ENCODE results near the gene SLC9A4.
"Not testable (repeated sequence)": the region's sequence is repeated elsewhere in the genome, so short reads cannot be mapped to it uniquely, and the experiment has no call there.

The SLC9A4 gene

DNA sequence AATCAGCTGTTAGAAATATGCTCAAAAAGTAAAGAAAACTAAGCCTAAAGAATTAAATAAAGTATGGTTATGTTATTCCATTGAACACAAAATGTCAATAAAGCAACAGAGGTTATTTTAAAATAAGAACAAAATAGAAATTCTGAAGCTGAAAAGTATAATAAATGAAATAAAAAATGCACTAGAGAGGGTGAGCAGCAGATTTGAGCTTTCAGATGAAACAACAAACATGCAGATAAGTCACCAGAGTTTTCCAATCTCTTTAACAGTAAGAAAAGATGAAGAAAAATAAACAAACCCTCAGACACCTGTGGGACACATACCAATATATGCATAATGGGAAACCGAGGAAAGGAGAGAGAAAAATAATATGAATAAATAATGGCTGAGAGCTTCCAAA, 76.0 kb downstream of the SLC9A4 start:
- ChIA-PET POLR2A (no interaction called here), CTCF (no interaction called here)
- TF ChIP-seq ELF4 (IDR thresholded peaks at IDR 0.05), result no peak
- no peak for TF ChIP-seq FOXM1 (IDR thresholded peaks at IDR 0.05; ENCODE audit: borderline replicate concordance)
- TF ChIP-seq CTBP1 (IDR thresholded peaks at IDR 0.05; ENCODE audit: borderline replicate concordance), result no peak
- no peak for TF ChIP-seq NFRKB (IDR thresholded peaks at IDR 0.05)
- no peak for TF ChIP-seq TARDBP (IDR thresholded peaks at IDR 0.05)
- TF ChIP-seq FOXA1 (IDR thresholded peaks at IDR 0.05), result no peak
- no peak for DNase-seq (ENCODE audit: extremely low spot score)

DNA sequence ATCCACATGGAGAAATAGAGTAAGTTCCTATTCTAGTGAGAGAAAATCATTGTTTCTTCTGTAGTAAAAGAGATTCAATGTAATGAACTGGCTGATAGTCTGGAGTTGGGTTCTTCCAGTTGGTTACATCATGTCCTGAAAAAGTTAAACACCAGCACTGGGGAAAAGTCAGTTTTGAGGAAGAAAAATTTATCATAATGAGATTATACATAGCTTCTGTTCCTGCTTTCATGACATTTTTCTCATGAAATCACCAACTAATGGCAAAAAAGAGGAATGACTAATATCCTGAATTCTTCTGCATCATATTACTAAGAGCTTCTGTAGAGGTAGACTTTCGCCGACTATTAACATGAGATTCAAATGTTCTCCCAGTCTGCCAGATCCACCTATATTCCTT, 77.1 kb downstream of the SLC9A4 start:
- TF ChIP-seq FOXA1 (IDR thresholded peaks at IDR 0.05) (no peak), NFRKB (IDR thresholded peaks at IDR 0.05) (no peak), FOXK2 (IDR thresholded peaks at IDR 0.05) (no peak), CTBP1 (IDR thresholded peaks at IDR 0.05; ENCODE audit: borderline replicate concordance) (no peak), L3MBTL2 (conservative IDR thresholded peaks at IDR 0.05) (no peak), BHLHE40 (IDR thresholded peaks at IDR 0.05; ENCODE audit: borderline replicate concordance) (no peak), ARNT (IDR thresholded peaks at IDR 0.05) (no peak), SUZ12 (IDR thresholded peaks at IDR 0.05) (no peak), TARDBP (IDR thresholded peaks at IDR 0.05) (no peak), SP1 (IDR thresholded peaks at IDR 0.05) (no peak), FOXM1 (IDR thresholded peaks at IDR 0.05; ENCODE audit: borderline replicate concordance) (no peak), HDGF (IDR thresholded peaks at IDR 0.05; ENCODE audit: borderline replicate concordance) (no peak), ZNF384 (IDR thresholded peaks at IDR 0.05) (no peak), LEF1 (IDR thresholded peaks at IDR 0.05; ENCODE audit: borderline replicate concordance) (no peak), ELF4 (IDR thresholded peaks at IDR 0.05) (no peak)
- TF ChIP-seq, protein P1, sequence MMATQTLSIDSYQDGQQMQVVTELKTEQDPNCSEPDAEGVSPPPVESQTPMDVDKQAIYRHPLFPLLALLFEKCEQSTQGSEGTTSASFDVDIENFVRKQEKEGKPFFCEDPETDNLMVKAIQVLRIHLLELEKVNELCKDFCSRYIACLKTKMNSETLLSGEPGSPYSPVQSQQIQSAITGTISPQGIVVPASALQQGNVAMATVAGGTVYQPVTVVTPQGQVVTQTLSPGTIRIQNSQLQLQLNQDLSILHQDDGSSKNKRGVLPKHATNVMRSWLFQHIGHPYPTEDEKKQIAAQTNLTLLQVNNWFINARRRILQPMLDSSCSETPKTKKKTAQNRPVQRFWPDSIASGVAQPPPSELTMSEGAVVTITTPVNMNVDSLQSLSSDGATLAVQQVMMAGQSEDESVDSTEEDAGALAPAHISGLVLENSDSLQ (IDR thresholded peaks at IDR 0.05), result no peak
- ChIA-PET POLR2A (no interaction called here), CTCF (interaction anchor here (0.6 kb wide), 1 partner anchor 36 kb away, joined by 3 read pairs; no protein-coding TSS in a partner anchor)
- no peak for DNase-seq (ENCODE audit: extremely low spot score)

DNA sequence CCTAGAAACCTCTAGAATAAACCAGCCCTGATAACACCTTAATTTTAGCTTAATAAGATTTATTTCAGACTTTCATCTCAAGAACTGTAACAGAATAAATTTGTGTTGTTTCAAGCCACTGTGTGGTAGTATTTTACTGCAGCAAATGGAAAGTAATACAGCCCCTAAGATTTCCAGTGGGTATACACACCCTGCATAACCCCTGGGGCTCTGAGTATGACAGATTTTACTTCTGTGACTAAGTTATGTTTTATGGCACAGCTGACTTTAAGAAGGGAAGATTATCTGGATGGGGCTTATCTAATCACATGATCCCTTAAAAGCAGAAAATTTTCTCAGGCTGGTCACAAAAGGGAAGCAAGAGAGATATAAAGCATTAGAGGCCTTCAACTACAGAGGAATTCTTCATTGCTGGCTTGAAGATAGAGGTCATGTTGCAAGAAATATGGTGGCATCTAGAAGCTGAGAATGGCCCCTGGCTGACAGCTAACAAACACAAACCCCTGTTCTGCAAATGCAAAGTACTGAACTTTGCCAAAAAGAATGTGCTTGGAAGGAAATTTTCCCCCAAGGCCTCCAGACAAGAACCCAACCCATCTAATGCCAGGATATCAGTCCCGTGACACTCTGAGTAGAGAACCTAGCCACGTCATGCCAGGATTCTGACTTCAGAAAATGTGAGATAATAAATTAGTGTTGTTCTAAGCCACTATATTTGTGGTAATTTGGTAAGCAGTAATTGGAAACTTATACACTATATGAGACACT, 78.5 kb downstream of the SLC9A4 start:
- DNase-seq (ENCODE audit: extremely low spot score), result no peak
- TF ChIP-seq TARDBP (IDR thresholded peaks at IDR 0.05) (no peak), ELF4 (IDR thresholded peaks at IDR 0.05) (no peak), SUZ12 (IDR thresholded peaks at IDR 0.05) (no peak), L3MBTL2 (conservative IDR thresholded peaks at IDR 0.05) (no peak), FOXK2 (IDR thresholded peaks at IDR 0.05) (no peak), ZNF384 (IDR thresholded peaks at IDR 0.05) (no peak), BHLHE40 (IDR thresholded peaks at IDR 0.05; ENCODE audit: borderline replicate concordance) (no peak), ARNT (IDR thresholded peaks at IDR 0.05) (no peak), FOXM1 (IDR thresholded peaks at IDR 0.05; ENCODE audit: borderline replicate concordance) (no peak), CTBP1 (IDR thresholded peaks at IDR 0.05; ENCODE audit: borderline replicate concordance) (no peak), FOXA1 (IDR thresholded peaks at IDR 0.05) (no peak), NFRKB (IDR thresholded peaks at IDR 0.05) (no peak), LEF1 (IDR thresholded peaks at IDR 0.05; ENCODE audit: borderline replicate concordance) (no peak), SP1 (IDR thresholded peaks at IDR 0.05) (no peak), HDGF (IDR thresholded peaks at IDR 0.05; ENCODE audit: borderline replicate concordance) (no peak)
- TF ChIP-seq, protein P1 (IDR thresholded peaks at IDR 0.05), result no peak
- ChIA-PET CTCF (no interaction called here), POLR2A (no interaction called here)

DNA sequence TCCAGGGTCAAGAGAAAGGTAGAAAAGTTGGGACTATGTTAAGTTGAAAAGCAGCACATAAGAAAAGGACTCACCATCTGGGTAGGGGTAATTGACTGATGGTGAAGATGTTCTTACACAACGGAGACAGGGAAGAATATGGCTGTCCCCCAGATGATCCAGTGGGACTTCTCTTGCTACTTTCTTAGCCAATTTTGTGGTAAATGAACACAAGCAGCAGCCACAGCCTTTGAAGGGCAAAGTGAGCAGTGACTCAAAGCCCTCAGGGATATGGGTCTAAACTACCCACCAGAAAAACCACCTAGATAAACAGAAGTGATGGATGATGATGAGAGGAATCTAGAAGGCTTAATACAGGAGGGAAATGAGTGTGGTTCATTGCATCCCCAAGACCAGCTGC, 80.6 kb downstream of the SLC9A4 start:
- ChIA-PET POLR2A (no interaction called here), CTCF (interaction anchor here (1.4 kb wide), 1 partner anchor 62 kb away, joined by 3 read pairs; no protein-coding TSS in a partner anchor)
- TF ChIP-seq FOXK2 (IDR thresholded peaks at IDR 0.05) (no peak), CTBP1 (IDR thresholded peaks at IDR 0.05; ENCODE audit: borderline replicate concordance) (no peak), ELF4 (IDR thresholded peaks at IDR 0.05) (no peak), FOXA1 (IDR thresholded peaks at IDR 0.05) (no peak), ZNF384 (IDR thresholded peaks at IDR 0.05) (no peak), SP1 (IDR thresholded peaks at IDR 0.05) (no peak), NFRKB (IDR thresholded peaks at IDR 0.05) (no peak), SUZ12 (IDR thresholded peaks at IDR 0.05) (no peak), BHLHE40 (IDR thresholded peaks at IDR 0.05; ENCODE audit: borderline replicate concordance) (no peak)
- TF ChIP-seq, protein P1 (IDR thresholded peaks at IDR 0.05), result no peak
- no peak for DNase-seq (ENCODE audit: extremely low spot score)

DNA sequence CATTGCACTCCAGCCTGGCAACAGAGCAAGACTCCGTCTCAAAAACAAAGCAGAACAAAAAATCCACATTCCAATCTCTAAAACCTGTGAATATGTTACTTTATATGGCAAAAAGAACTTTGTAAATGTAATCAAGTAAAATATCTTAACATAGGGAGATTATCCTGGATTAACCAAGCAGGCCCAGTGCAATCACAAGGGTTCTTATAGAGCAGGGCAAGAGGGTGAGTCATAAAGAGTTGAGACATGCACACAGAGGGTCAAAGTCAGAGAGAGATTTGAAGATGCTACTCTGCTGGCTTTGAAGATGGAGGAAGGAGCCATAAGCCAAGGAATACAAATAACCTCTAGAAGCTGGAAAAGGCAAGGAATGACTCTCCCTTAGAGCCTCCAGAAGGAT, 85.4 kb downstream of the SLC9A4 start:
- ChIA-PET POLR2A (no interaction called here), CTCF (no interaction called here)
- no peak for DNase-seq (ENCODE audit: extremely low spot score)
- TF ChIP-seq, protein P1 (IDR thresholded peaks at IDR 0.05), result no peak
- TF ChIP-seq HDGF (IDR thresholded peaks at IDR 0.05; ENCODE audit: borderline replicate concordance) (no peak), SUZ12 (IDR thresholded peaks at IDR 0.05) (no peak), NFRKB (IDR thresholded peaks at IDR 0.05) (no peak), ARNT (IDR thresholded peaks at IDR 0.05) (no peak), FOXA1 (IDR thresholded peaks at IDR 0.05) (no peak), LEF1 (IDR thresholded peaks at IDR 0.05; ENCODE audit: borderline replicate concordance) (no peak), ZNF384 (IDR thresholded peaks at IDR 0.05) (no peak), SP1 (IDR thresholded peaks at IDR 0.05) (no peak), BHLHE40 (IDR thresholded peaks at IDR 0.05; ENCODE audit: borderline replicate concordance) (no peak), FOXK2 (IDR thresholded peaks at IDR 0.05) (no peak), FOXM1 (IDR thresholded peaks at IDR 0.05; ENCODE audit: borderline replicate concordance) (no peak), TARDBP (IDR thresholded peaks at IDR 0.05) (no peak), L3MBTL2 (conservative IDR thresholded peaks at IDR 0.05) (no peak), CTBP1 (IDR thresholded peaks at IDR 0.05; ENCODE audit: borderline replicate concordance) (no peak), ELF4 (IDR thresholded peaks at IDR 0.05) (no peak)

DNA sequence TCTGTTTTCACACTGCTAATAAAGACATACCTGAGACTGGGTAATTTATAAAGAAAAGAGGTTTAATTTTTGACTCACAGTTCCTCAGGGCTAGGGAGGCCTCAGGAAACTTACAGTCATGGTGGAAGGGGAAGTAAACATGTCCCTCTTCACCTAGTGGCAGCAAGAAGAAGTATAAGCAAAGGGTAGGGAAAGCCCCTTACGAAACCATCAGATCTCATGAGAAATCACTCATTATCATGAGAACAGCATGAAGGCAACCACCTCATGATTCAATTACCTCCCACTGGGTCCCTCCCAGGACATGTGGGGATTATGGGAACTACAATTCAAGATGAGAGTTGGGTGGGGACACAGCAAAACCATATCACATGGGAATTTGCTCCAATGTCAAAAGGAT, 89.5 kb downstream of the SLC9A4 start:
- CTCF ChIA-PET; POLR2A ChIA-PET; DNase-seq (ENCODE audit: extremely low spot score): not testable (repeated sequence)

All from HEK293T (cell line).